A549 (cell line): ENCODE results near the gene COMTD1.
A peak's percentile ranks its signal among the peaks of the same experiment; 100 is the strongest.

ENCODE experiments used
- ATOH8 ChIP-seq: fragments of 250-450 bp; sonication (Bioruptor Pico); IDR thresholded peaks from 2 replicates; pipeline ENCODE4 v1.5.0; 2020; ENCODE audit warnings: low read depth, mild to moderate bottlenecking, moderate library complexity
- CTCF ChIP-seq: fragments of >200 bp; sonication (Bioruptor Twin); formaldehyde crosslinking; IDR thresholded peaks from 3 replicates; pipeline ENCODE4 v1.5.1; 2016
- EHMT2 ChIP-seq: fragments of 200-600 bp; sonication (generic); IDR thresholded peaks from 2 replicates; pipeline ENCODE4 v1.6.1; 2016; ENCODE audit warnings: antibody characterized with exemption, low read depth, mild to moderate bottlenecking, moderate library complexity
- ELK1 ChIP-seq: fragments of 150-350 bp; IDR thresholded peaks from 2 replicates; pipeline ENCODE4 v1.6.1; 2014; ENCODE audit warnings: low read depth, mild to moderate bottlenecking, low read length
- EP300 ChIP-seq, 2 experiments: fragments of >200 bp; sonication (Bioruptor Twin); formaldehyde crosslinking; IDR thresholded peaks; 2 replicates in 1 of 2; 3 replicates in 1 of 2; pipeline ENCODE4 v1.6.1; 2016 to 2017
- GATA3 ChIP-seq: IDR thresholded peaks from 2 replicates; pipeline ENCODE4 v1.6.1; 2012; ENCODE audit warnings: borderline replicate concordance
- HDAC2 ChIP-seq: fragments of 200-600 bp; sonication (generic); IDR thresholded peaks from 2 replicates; pipeline ENCODE4 v1.6.1; 2016
- JUN ChIP-seq, 2 experiments: fragments of >200 bp; sonication (Bioruptor Twin); formaldehyde crosslinking; IDR thresholded peaks; 2 replicates in 1 of 2; 3 replicates in 1 of 2; pipeline ENCODE4 v1.6.1; 2016 to 2017
- NPAS2 ChIP-seq: fragments of 250-450 bp; sonication (Bioruptor Pico); IDR thresholded peaks from 2 replicates; pipeline ENCODE4 v1.8.0; 2022; ENCODE audit warnings: mild to moderate bottlenecking, moderate library complexity, borderline replicate concordance
- POLR2A ChIP-seq: IDR thresholded peaks from 2 replicates; pipeline ENCODE4 v1.6.1; 2012; ENCODE audit warnings: mild to moderate bottlenecking, low read length
- RAD21 ChIP-seq, 2 experiments: fragments of >200 bp in 1 of 2; sonication (Bioruptor Twin) in 1 of 2; formaldehyde crosslinking in 1 of 2; IDR thresholded peaks in 1 of 2; conservative IDR thresholded peaks in 1 of 2; 2 replicates in 1 of 2; 3 replicates in 1 of 2; pipeline ENCODE4 v1.6.1; 2012 to 2018; ENCODE audit warnings: inconsistent platforms in 1 of 2
- RCOR1 ChIP-seq: fragments of 150-350 bp; IDR thresholded peaks from 2 replicates; pipeline ENCODE4 v1.6.1; 2014; ENCODE audit warnings: antibody characterized with exemption, low read length, low read depth
- REST ChIP-seq: fragments of 200-600 bp; sonication (generic); IDR thresholded peaks from 2 replicates; pipeline ENCODE4 v1.6.1; 2016; ENCODE audit warnings: antibody characterized with exemption, mild to moderate bottlenecking, moderate library complexity
- ZNF302 ChIP-seq: fragments of 250-450 bp; sonication (Bioruptor Pico); IDR thresholded peaks from 2 replicates; pipeline ENCODE4 v1.9.0; 2021; ENCODE audit warnings: inconsistent platforms, mild to moderate bottlenecking, moderate library complexity

GRCh38 chr10:75210282-75211006, 25.3 kb downstream of the COMTD1 start, which contains the start of gene VDAC2:
- no peak for TF ChIP-seq CTCF
- no peak for TF ChIP-seq ZNF302 (CRISPR knock-in tag)
- TF ChIP-seq RAD21 (conservative IDR thresholded peaks at IDR 0.05 in 1 of 2, IDR thresholded peaks at IDR 0.05 in 1 of 2) = no peak; a peak in 2 of 5 replicates
- TF ChIP-seq EP300 (IDR thresholded peaks at IDR 0.05) = peak in 1 of 2 experiments; percentile 29; a peak in 1 of 5 replicates
- TF ChIP-seq JUN (IDR thresholded peaks at IDR 0.05) = peak; percentile 94 to 99
- no peak for TF ChIP-seq RCOR1
- peak; percentile 67 for TF ChIP-seq POLR2A
- no peak for TF ChIP-seq ELK1
- no peak for TF ChIP-seq HDAC2
- no peak for TF ChIP-seq REST
- 0 out of 2 replicates have a peak, but pooled peaks have one; percentile 20 for TF ChIP-seq GATA3
- no peak for TF ChIP-seq ATOH8 (CRISPR knock-in tag)
- TF ChIP-seq NPAS2 (CRISPR knock-in tag) = no peak
- TF ChIP-seq EHMT2 = no peak
